HG03060 (cell line): Measurements from ENCODE around the gene NUP35.

Experiments
- ATAC-seq: cut with Tn5 transposase; IDR thresholded peaks from one replicate; pipeline ENCODE4 v1.9.1; 2021; ENCODE audit warnings: low read depth, moderate number of reproducible peaks; ENCODE audit not compliant: unreplicated experiment

NUP35 gene

DNA sequence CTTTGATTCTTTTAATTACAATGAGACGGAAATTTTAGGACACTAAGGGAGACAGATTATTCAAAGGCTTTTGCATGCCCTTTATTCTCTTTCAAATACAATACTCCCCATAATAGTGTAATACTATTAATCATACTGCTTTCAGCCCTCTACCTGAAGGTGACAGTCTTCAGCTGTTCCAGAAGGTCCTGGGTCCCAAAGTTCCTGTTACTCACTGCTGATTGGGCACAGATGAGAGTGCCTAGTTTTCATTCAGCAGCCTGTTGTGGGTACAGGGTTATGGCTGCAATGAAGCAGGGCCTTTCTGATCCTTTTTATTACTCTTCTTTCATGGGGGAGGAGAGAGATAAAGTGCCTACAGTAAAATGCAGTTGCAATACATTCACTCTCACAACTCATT is 80.2 kb downstream of the NUP35 start:
- ATAC-seq = no peak

DNA sequence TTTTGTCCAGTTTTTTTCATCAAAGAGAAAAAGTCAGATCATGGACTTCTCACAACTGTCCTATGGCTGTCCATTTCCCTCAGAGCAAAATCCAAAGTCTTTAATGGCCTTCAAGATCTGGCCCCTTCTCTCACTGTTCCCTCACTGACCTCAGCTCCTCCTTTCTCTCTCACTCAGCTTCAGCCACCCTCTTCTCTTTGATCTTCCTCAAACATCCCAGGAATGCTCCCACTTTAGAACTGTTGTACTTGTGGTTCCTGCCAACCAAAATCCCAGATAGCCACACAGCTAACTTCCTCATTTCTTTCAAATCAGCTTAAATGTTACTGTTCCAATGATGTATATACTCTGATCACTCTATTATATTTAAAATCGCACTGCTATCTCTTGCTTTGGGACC is 82.9 kb downstream of the NUP35 start:
- no peak for ATAC-seq

- no peak for ATAC-seq
Measured at GRCh38 chr2:183209395-183210028, 85.3 kb downstream of the NUP35 start.
